NCI-H748 (cell line): ENCODE data around the gene MYH9.
"Not testable (repeated sequence)": the region's sequence is repeated elsewhere in the genome, so short reads cannot be mapped to it uniquely, and the experiment has no call there.

Experiments
- DNase-seq: peaks from one replicate; lab custom pipeline; 2025; ENCODE audit not compliant: unreplicated experiment; lab: John Stamatoyannopoulos, UW

MYH9 gene

GRCh38 chr22:36387959-36388726, at the start of gene MYH9:
TSS of gene MYH9 (minus strand) at chr22:36387967. CDS start at chr22:36349236, 38,731 bp downstream.
- DNase-seq: peak; percentile 98

GRCh38 chr22:36435516-36436415, 48.0 kb upstream of the MYH9 start:
- DNase-seq: peak; percentile 82

- peak; percentile 95 for DNase-seq
Observed at GRCh38 chr22:36433318-36434231, 45.8 kb upstream of the MYH9 start.

- no peak for DNase-seq
Observed at GRCh38 chr22:36432592-36433317, 45.0 kb upstream of the MYH9 start.

GRCh38 chr22:36431977-36432376, 44.2 kb upstream of the MYH9 start:
- DNase-seq: no peak

GRCh38 chr22:36430863-36431262, 43.1 kb upstream of the MYH9 start:
- DNase-seq: no peak

GRCh38 chr22:36427952-36428351, 40.2 kb upstream of the MYH9 start:
- DNase-seq: not testable (repeated sequence)

GRCh38 chr22:36425977-36426523, 38.3 kb upstream of the MYH9 start:
- no peak for DNase-seq

GRCh38 chr22:36424901-36425579, 37.3 kb upstream of the MYH9 start:
- DNase-seq: no peak

GRCh38 chr22:36424466-36424865, 36.7 kb upstream of the MYH9 start:
- DNase-seq: not testable (repeated sequence)

- no peak for DNase-seq
Observed at GRCh38 chr22:36423461-36424404, 36.0 kb upstream of the MYH9 start.

GRCh38 chr22:36422287-36423014, 34.7 kb upstream of the MYH9 start:
- no peak for DNase-seq

GRCh38 chr22:36419912-36420882, 32.4 kb upstream of the MYH9 start:
- no peak for DNase-seq

GRCh38 chr22:36419177-36419911, 31.6 kb upstream of the MYH9 start:
- no peak for DNase-seq

- DNase-seq: no peak
Observed at GRCh38 chr22:36417281-36417686, 29.5 kb upstream of the MYH9 start.
